ENCODE results near the gene MYO9A. TPM values are rescaled to one million over a fixed set of nuclear protein-coding genes. Genes with fewer than 3 reads are reported as not detected.
A peak's percentile ranks its signal among the peaks of the same experiment; 100 is the strongest.

MYO9A gene
- total RNA-seq (10 to 100 TPM; 35.8 to 39.1 (median 38.2) TPM), total RNA-seq (56.8 to 149 (median 79.7) reads per million in 29 experiments)
- 39.6 TPM for total RNA-seq (2013)

- POLR2A ChIA-PET, result interaction anchor here in 1 of 2 donors (0.5 kb wide), 1 partner anchor 375 kb away, joined by 3 read pairs; no protein-coding TSS in a partner anchor
- no peaks in the 10 kb centered on the region for H3K27me3 Mint-ChIP-seq
- no peaks in the 10 kb centered on the region for H3K9me3 Mint-ChIP-seq
- H3K27ac Mint-ChIP-seq, result peak within 1 kb of the TSS; percentile 96 to 99
- H3K4me1 Mint-ChIP-seq, result peaks cover 36 to 50% (median 41%) of the 10 kb centered on the region in 3 donors
- H3K4me1 ChIP-seq (ENCODE audit: control insufficient read depth in 1 of 2, extremely low read depth in 1 of 2, insufficient read depth in 2 of 2, low read length in 2 of 2), result peaks cover 5 to 13% of the 10 kb centered on the region in 2 experiments
- under 1% methylated on average over 49 of the region's 69 CpGs for WGBS (ENCODE audit: insufficient coverage)
- H3K36me3 Mint-ChIP-seq, result no peaks in the 10 kb centered on the region
- peak within 1 kb of the TSS; percentile 85 to 95 for H3K4me3 ChIP-seq (ENCODE audit: control insufficient read depth in 1 of 2, extremely low read depth in 1 of 2, low read length in 1 of 2)
- peak within 1 kb of the TSS; percentile 85 for H3K27ac ChIP-seq (ENCODE audit: low read length)
- H3K9me3 ChIP-seq, result no peaks in the 10 kb centered on the region
- peak within 1 kb of the TSS; percentile 92 to 96 (median 95) for H3K4me3 Mint-ChIP-seq
- H3K36me3 ChIP-seq (ENCODE audit: control insufficient read depth in 2 of 2, extremely low read depth in 1 of 2, insufficient read depth in 1 of 2, low read length in 1 of 2), result no peaks in the 10 kb centered on the region
- DNase-seq (peak; percentile 94 to 100 (median 98)), ATAC-seq (replicated peaks in 1 of 4) (peak; percentile 78 to 85 (median 80))
- H3K27me3 ChIP-seq (replicated peaks in 1 of 2; ENCODE audit: control insufficient read depth in 2 of 2, extremely low read depth in 1 of 2, insufficient read depth in 2 of 2, low read length in 1 of 2), result no peaks in the 10 kb centered on the region
- CTCF ChIA-PET, result interaction anchor here (0.6 to 0.7 kb wide), 2 partner anchors 44 to 115 kb away, joined by 3 to 8 read pairs; no protein-coding TSS in a partner anchor
Observed at GRCh38 chr15:72118017-72118978, at the start of gene MYO9A, which contains the start of gene SENP8. TSS of gene MYO9A (minus strand) at chr15:72118150. CDS start at chr15:72046563, 71,587 bp downstream. TSS of gene SENP8 (plus strand) at chr15:72118403. CDS start at chr15:72139624, 21,221 bp downstream.

GRCh38 chr15:72167445-72167844 lies 49.5 kb upstream of the MYO9A start:
- H3K27me3 Mint-ChIP-seq, result peaks cover 0 to 5% of the 10 kb centered on the region in 2 donors

GRCh38 chr15:72166716-72167417 lies 48.9 kb upstream of the MYO9A start:
- ChIA-PET CTCF (interaction anchor here in 1 of 2 donors (1.7 kb wide), 1 partner anchor 11 kb away, joined by 4 read pairs; no protein-coding TSS in a partner anchor), POLR2A (no interaction called here)
- H3K27me3 Mint-ChIP-seq, result peaks cover 0 to 5% of the 10 kb centered on the region in 2 donors
- no peak overlapping the region for H3K27ac ChIP-seq (ENCODE audit: low read length)
- 81% methylated on average over 4 of the region's 5 CpGs for WGBS (ENCODE audit: insufficient coverage)
- H3K4me3 ChIP-seq (ENCODE audit: control insufficient read depth in 1 of 2, extremely low read depth in 1 of 2, low read length in 1 of 2), result no peak overlapping the region
- no peak overlapping the region for H3K4me3 Mint-ChIP-seq
- H3K36me3 Mint-ChIP-seq, result no peaks in the 10 kb centered on the region
- no peaks in the 10 kb centered on the region for H3K9me3 ChIP-seq
- H3K36me3 ChIP-seq (ENCODE audit: control insufficient read depth in 2 of 2, extremely low read depth in 1 of 2, insufficient read depth in 1 of 2, low read length in 1 of 2), result no peaks in the 10 kb centered on the region
- DNase-seq (no peak), ATAC-seq (replicated peaks in 1 of 4) (no peak)
- H3K4me1 ChIP-seq (ENCODE audit: control insufficient read depth in 1 of 2, extremely low read depth in 1 of 2, insufficient read depth in 2 of 2, low read length in 2 of 2), result peaks cover 7 to 8% of the 10 kb centered on the region in 2 experiments
- no peak overlapping the region for H3K27ac Mint-ChIP-seq
- H3K27me3 ChIP-seq (replicated peaks in 1 of 2; ENCODE audit: control insufficient read depth in 2 of 2, extremely low read depth in 1 of 2, insufficient read depth in 2 of 2, low read length in 1 of 2), result peaks cover 0 to 31% of the 10 kb centered on the region in 2 experiments
- H3K4me1 Mint-ChIP-seq, result peaks cover 5 to 7% (median 6%) of the 10 kb centered on the region in 3 donors
- no peaks in the 10 kb centered on the region for H3K9me3 Mint-ChIP-seq

More at GRCh38 chr15:72167445-72167844, 49.5 kb upstream of the MYO9A start:
- no peak overlapping the region for H3K4me3 ChIP-seq (ENCODE audit: control insufficient read depth in 1 of 2, extremely low read depth in 1 of 2, low read length in 1 of 2)
- no peaks in the 10 kb centered on the region for H3K36me3 ChIP-seq (ENCODE audit: control insufficient read depth in 2 of 2, extremely low read depth in 1 of 2, insufficient read depth in 1 of 2, low read length in 1 of 2)
- H3K4me1 ChIP-seq (ENCODE audit: control insufficient read depth in 1 of 2, extremely low read depth in 1 of 2, insufficient read depth in 2 of 2, low read length in 2 of 2), result peaks cover 7 to 8% of the 10 kb centered on the region in 2 experiments
- no peak overlapping the region for H3K27ac Mint-ChIP-seq
- H3K27ac ChIP-seq (ENCODE audit: low read length), result no peak overlapping the region
- no peaks in the 10 kb centered on the region for H3K36me3 Mint-ChIP-seq
- ChIA-PET CTCF (interaction anchor here in 1 of 2 donors (1.7 kb wide), 1 partner anchor 12 kb away, joined by 4 read pairs; no protein-coding TSS in a partner anchor), POLR2A (no interaction called here)
- H3K9me3 Mint-ChIP-seq, result no peaks in the 10 kb centered on the region
- no peak overlapping the region for H3K4me3 Mint-ChIP-seq
- peaks cover 0 to 34% of the 10 kb centered on the region in 2 experiments for H3K27me3 ChIP-seq (replicated peaks in 1 of 2; ENCODE audit: control insufficient read depth in 2 of 2, extremely low read depth in 1 of 2, insufficient read depth in 2 of 2, low read length in 1 of 2)
- peaks cover 5 to 7% (median 6%) of the 10 kb centered on the region in 3 donors for H3K4me1 Mint-ChIP-seq
- ATAC-seq (replicated peaks in 1 of 4), result no peak
- DNase-seq, result no peak
- no peaks in the 10 kb centered on the region for H3K9me3 ChIP-seq
- 100% methylated on average over 2 of the region's 6 CpGs for WGBS (ENCODE audit: insufficient coverage)

GRCh38 chr15:72163719-72164118 lies 45.8 kb upstream of the MYO9A start:
- CTCF ChIA-PET, result no interaction called here

GRCh38 chr15:72162569-72162968 lies 44.6 kb upstream of the MYO9A start:
- H3K4me1 ChIP-seq (ENCODE audit: control insufficient read depth in 1 of 2, extremely low read depth in 1 of 2, insufficient read depth in 2 of 2, low read length in 2 of 2), result no peaks in the 10 kb centered on the region
- Mint-ChIP-seq H3K27me3 (peaks cover 0 to 5% of the 10 kb centered on the region in 2 donors), H3K4me1 (no peaks in the 10 kb centered on the region), H3K4me3 (no peak overlapping the region), H3K36me3 (no peaks in the 10 kb centered on the region), H3K27ac (no peak overlapping the region), H3K9me3 (no peaks in the 10 kb centered on the region)
- no peaks in the 10 kb centered on the region for H3K36me3 ChIP-seq (ENCODE audit: control insufficient read depth in 2 of 2, extremely low read depth in 1 of 2, insufficient read depth in 1 of 2, low read length in 1 of 2)
- ChIA-PET POLR2A (no interaction called here), CTCF (no interaction called here)
- no peak overlapping the region for H3K27ac ChIP-seq (ENCODE audit: low read length)
- H3K9me3 ChIP-seq, result no peaks in the 10 kb centered on the region
- WGBS (ENCODE audit: insufficient coverage), result 86% methylated on average over 5 of the region's 5 CpGs
- DNase-seq (no peak), ATAC-seq (replicated peaks in 1 of 4) (no peak)
- peaks cover 0 to 8% of the 10 kb centered on the region in 2 experiments for H3K27me3 ChIP-seq (replicated peaks in 1 of 2; ENCODE audit: control insufficient read depth in 2 of 2, extremely low read depth in 1 of 2, insufficient read depth in 2 of 2, low read length in 1 of 2)
- H3K4me3 ChIP-seq (ENCODE audit: control insufficient read depth in 1 of 2, extremely low read depth in 1 of 2, low read length in 1 of 2), result no peak overlapping the region

More at GRCh38 chr15:72163719-72164118, 45.8 kb upstream of the MYO9A start:
- Mint-ChIP-seq H3K4me1 (peaks cover 5 to 7% (median 6%) of the 10 kb centered on the region in 3 donors), H3K9me3 (no peaks in the 10 kb centered on the region), H3K36me3 (no peaks in the 10 kb centered on the region), H3K27ac (no peak overlapping the region), H3K27me3 (peaks cover 0 to 7% of the 10 kb centered on the region in 2 donors), H3K4me3 (no peak overlapping the region)
- Histone ChIP-seq H3K4me3 (ENCODE audit: control insufficient read depth in 1 of 2, extremely low read depth in 1 of 2, low read length in 1 of 2) (no peak overlapping the region), H3K9me3 (no peaks in the 10 kb centered on the region), H3K36me3 (ENCODE audit: control insufficient read depth in 2 of 2, extremely low read depth in 1 of 2, insufficient read depth in 1 of 2, low read length in 1 of 2) (no peaks in the 10 kb centered on the region), H3K27ac (ENCODE audit: low read length) (no peak overlapping the region), H3K4me1 (ENCODE audit: control insufficient read depth in 1 of 2, extremely low read depth in 1 of 2, insufficient read depth in 2 of 2, low read length in 2 of 2) (peaks cover 5 to 7% of the 10 kb centered on the region in 2 experiments), H3K27me3 (replicated peaks in 1 of 2; ENCODE audit: control insufficient read depth in 2 of 2, extremely low read depth in 1 of 2, insufficient read depth in 2 of 2, low read length in 1 of 2) (peaks cover 0 to 17% of the 10 kb centered on the region in 2 experiments)
- DNase-seq, result no peak
- WGBS (ENCODE audit: insufficient coverage), result 70% methylated on average over 3 of the region's 4 CpGs
- no peak for ATAC-seq (replicated peaks in 1 of 4)
- POLR2A ChIA-PET, result no interaction called here
